Activated CD4-positive, alpha-beta T cell treated with anti-CD3 and anti-CD28 coated beads, Interleukin-2, amount 10 ng/mL, durations not matched to agents 24 days and 14 days (primary cell): ENCODE measurements around the gene CLCN1. TPM values are rescaled to one million over a fixed set of nuclear protein-coding genes. Genes with fewer than 3 reads are reported as not detected.

Experiments
- DNase-seq: peaks from one replicate; pipeline ENCODE4 v3.0.0; 2022
- H3K27ac Mint-ChIP-seq: one replicate; pipeline ENCODE4 v1.8.0; 2022; ENCODE audit warnings: mild to moderate bottlenecking, mixed read lengths
- H3K27me3 Mint-ChIP-seq: one replicate; pipeline ENCODE4 v1.8.0; 2022; ENCODE audit warnings: mixed read lengths
- H3K36me3 Mint-ChIP-seq: one replicate; pipeline ENCODE4 v1.8.0; 2022; ENCODE audit warnings: low read depth, mild to moderate bottlenecking, mixed read lengths
- H3K4me1 Mint-ChIP-seq: one replicate; pipeline ENCODE4 v1.8.0; 2021; ENCODE audit warnings: mixed read lengths
- H3K4me3 Mint-ChIP-seq: one replicate; pipeline ENCODE4 v1.8.0; 2022; ENCODE audit warnings: mild to moderate bottlenecking, moderate library complexity, mixed read lengths
- H3K9me3 Mint-ChIP-seq: one replicate; pipeline ENCODE4 v1.8.0; 2021; ENCODE audit warnings: mixed read lengths
- intact Hi-C: fragments of 100-400 bp; cut with micrococcal nuclease; formaldehyde crosslinking; loops from one replicate; pipeline ENCODE4 v1.15.1; 2023
- total RNA-seq: library from RNA; stranded (reverse); gene quantifications from 2 replicates; pipeline ENCODE4 v1.2.3, GENCODE V29; 2022

CLCN1 gene
- not detected in 2 replicates for total RNA-seq

- Mint-ChIP-seq H3K27ac (no peak within 1 kb of the TSS), H3K36me3 (peaks cover 13% of the 10 kb centered on the region), H3K27me3 (peaks cover 10% of the 10 kb centered on the region)
Observed at GRCh38 chr7:143315776-143316175, at the start of gene CLCN1. TSS of gene CLCN1 (plus strand) at chr7:143316111. CDS start at chr7:143316213, 102 bp downstream.

GRCh38 chr7:143269251-143269650, 46.7 kb upstream of the CLCN1 start:
- Mint-ChIP-seq H3K27me3 (no peaks in the 10 kb centered on the region), H3K9me3 (no peaks in the 10 kb centered on the region), H3K36me3 (peaks cover 70% of the 10 kb centered on the region), H3K4me1 (peaks cover 50% of the 10 kb centered on the region), H3K27ac (peak overlapping the region; percentile 53), H3K4me3 (no peak overlapping the region)
- intact Hi-C loops, result no loop called here
- peak; percentile 48 for DNase-seq

More at GRCh38 chr7:143315776-143316175, at the start of gene CLCN1:
- intact Hi-C loops, result no loop called here
- Mint-ChIP-seq H3K9me3 (peaks cover 7% of the 10 kb centered on the region), H3K4me1 (peaks cover 25% of the 10 kb centered on the region), H3K4me3 (no peak within 1 kb of the TSS)
- no peak for DNase-seq

GRCh38 chr7:143271240-143271639, 44.7 kb upstream of the CLCN1 start:
- intact Hi-C loops, result no loop called here
- Mint-ChIP-seq H3K4me3 (no peak overlapping the region), H3K9me3 (no peaks in the 10 kb centered on the region), H3K27me3 (no peaks in the 10 kb centered on the region), H3K4me1 (peaks cover 35% of the 10 kb centered on the region), H3K36me3 (peaks cover 53% of the 10 kb centered on the region), H3K27ac (peak overlapping the region; percentile 25)
- no peak for DNase-seq

GRCh38 chr7:143272871-143273270, 43.0 kb upstream of the CLCN1 start:
- no peak for DNase-seq
- H3K4me3 Mint-ChIP-seq, result no peak overlapping the region
- H3K27me3 Mint-ChIP-seq, result no peaks in the 10 kb centered on the region
- H3K9me3 Mint-ChIP-seq, result no peaks in the 10 kb centered on the region
- no peak overlapping the region for H3K27ac Mint-ChIP-seq
- H3K4me1 Mint-ChIP-seq, result peaks cover 29% of the 10 kb centered on the region
- intact Hi-C loops, result no loop called here
- H3K36me3 Mint-ChIP-seq, result peaks cover 40% of the 10 kb centered on the region

- H3K27ac Mint-ChIP-seq, result peak overlapping the region; percentile 96
- intact Hi-C loops, result loop anchor here (1.0 to 2.0 kb wide), 3 partner anchors 17 to 39 kb away; partner anchors contain the start of gene GSTK1
- peaks cover 4% of the 10 kb centered on the region for H3K9me3 Mint-ChIP-seq
- peak; percentile 69 for DNase-seq
- no peaks in the 10 kb centered on the region for H3K36me3 Mint-ChIP-seq
- peaks cover 40% of the 10 kb centered on the region for H3K4me1 Mint-ChIP-seq
- peak overlapping the region; percentile 85 for H3K4me3 Mint-ChIP-seq
- H3K27me3 Mint-ChIP-seq, result no peaks in the 10 kb centered on the region
Observed at GRCh38 chr7:143279186-143280098, 36.5 kb upstream of the CLCN1 start.

- Mint-ChIP-seq H3K27me3 (no peaks in the 10 kb centered on the region), H3K36me3 (no peaks in the 10 kb centered on the region), H3K27ac (peak overlapping the region; percentile 96), H3K4me3 (peak overlapping the region; percentile 85), H3K9me3 (peaks cover 4% of the 10 kb centered on the region), H3K4me1 (peaks cover 43% of the 10 kb centered on the region)
- intact Hi-C loops, result no loop called here
- no peak for DNase-seq
Observed at GRCh38 chr7:143280160-143280559, 35.8 kb upstream of the CLCN1 start.

GRCh38 chr7:143280566-143280965, 35.3 kb upstream of the CLCN1 start:
- H3K27ac Mint-ChIP-seq, result peak overlapping the region; percentile 96
- no peak for DNase-seq
- H3K4me3 Mint-ChIP-seq, result peak overlapping the region; percentile 85
- intact Hi-C loops, result no loop called here
- no peaks in the 10 kb centered on the region for H3K27me3 Mint-ChIP-seq
- peaks cover 45% of the 10 kb centered on the region for H3K4me1 Mint-ChIP-seq
- peaks cover 4% of the 10 kb centered on the region for H3K9me3 Mint-ChIP-seq
- no peaks in the 10 kb centered on the region for H3K36me3 Mint-ChIP-seq

GRCh38 chr7:143281529-143281928, 34.4 kb upstream of the CLCN1 start:
- no peaks in the 10 kb centered on the region for H3K27me3 Mint-ChIP-seq
- H3K4me1 Mint-ChIP-seq, result peaks cover 45% of the 10 kb centered on the region
- H3K36me3 Mint-ChIP-seq, result no peaks in the 10 kb centered on the region
- H3K27ac Mint-ChIP-seq, result no peak overlapping the region
- intact Hi-C loops, result no loop called here
- DNase-seq, result no peak
- H3K9me3 Mint-ChIP-seq, result peaks cover 4% of the 10 kb centered on the region
- H3K4me3 Mint-ChIP-seq, result no peak overlapping the region

GRCh38 chr7:143282124-143282523, 33.8 kb upstream of the CLCN1 start:
- intact Hi-C loops, result no loop called here
- Mint-ChIP-seq H3K4me1 (peaks cover 49% of the 10 kb centered on the region), H3K36me3 (no peaks in the 10 kb centered on the region), H3K9me3 (peaks cover 8% of the 10 kb centered on the region), H3K4me3 (no peak overlapping the region), H3K27ac (no peak overlapping the region), H3K27me3 (no peaks in the 10 kb centered on the region)
- DNase-seq, result no peak

GRCh38 chr7:143283381-143283780, 32.5 kb upstream of the CLCN1 start:
- H3K4me3 Mint-ChIP-seq, result peak overlapping the region; percentile 8
- peaks cover 53% of the 10 kb centered on the region for H3K4me1 Mint-ChIP-seq
- intact Hi-C loops, result no loop called here
- H3K27ac Mint-ChIP-seq, result peak overlapping the region; percentile 31
- peaks cover 5% of the 10 kb centered on the region for H3K36me3 Mint-ChIP-seq
- no peaks in the 10 kb centered on the region for H3K27me3 Mint-ChIP-seq
- no peak for DNase-seq
- peaks cover 13% of the 10 kb centered on the region for H3K9me3 Mint-ChIP-seq

GRCh38 chr7:143284591-143285469, 31.1 kb upstream of the CLCN1 start, which contains the start of gene TMEM139:
TSS of gene TMEM139 (plus strand) at chr7:143284958. CDS start at chr7:143285958, 1,000 bp downstream.
- Mint-ChIP-seq H3K36me3 (peaks cover 12% of the 10 kb centered on the region), H3K27me3 (no peaks in the 10 kb centered on the region), H3K9me3 (peaks cover 8% of the 10 kb centered on the region), H3K4me3 (peak within 1 kb of the TSS; percentile 8), H3K27ac (peak within 1 kb of the TSS; percentile 31), H3K4me1 (peaks cover 50% of the 10 kb centered on the region)
- peak; percentile 54 for DNase-seq
- intact Hi-C loops, result no loop called here

- Mint-ChIP-seq H3K27ac (no peak overlapping the region), H3K9me3 (peaks cover 8% of the 10 kb centered on the region), H3K4me3 (no peak overlapping the region), H3K27me3 (no peaks in the 10 kb centered on the region), H3K36me3 (peaks cover 18% of the 10 kb centered on the region), H3K4me1 (peaks cover 49% of the 10 kb centered on the region)
- intact Hi-C loops, result no loop called here
- no peak for DNase-seq
Observed at GRCh38 chr7:143285470-143285778, 30.5 kb upstream of the CLCN1 start.

- no peak for DNase-seq
- Mint-ChIP-seq H3K27me3 (no peaks in the 10 kb centered on the region), H3K4me3 (no peak overlapping the region), H3K9me3 (peaks cover 8% of the 10 kb centered on the region), H3K27ac (no peak overlapping the region), H3K4me1 (peaks cover 48% of the 10 kb centered on the region), H3K36me3 (peaks cover 21% of the 10 kb centered on the region)
- intact Hi-C loops, result no loop called here
Observed at GRCh38 chr7:143285806-143286521, 29.9 kb upstream of the CLCN1 start.
